K562 (cell line): ENCODE measurements around the gene CCDC9. TPM values are rescaled to one million over a fixed set of nuclear protein-coding genes. Genes with fewer than 3 reads are reported as not detected.

Source experiments
- ATAC-seq: fragments of 200-7000 bp; cut with Tn5 transposase; 3 replicates; pipeline ENCODE4 v1.9.1; 2020; ENCODE audit warnings: moderate library complexity
- BruUV-seq: library from RNA; stranded (reverse); fragments of 400-500 nt; replicated peaks from 2 replicates; lab custom pipeline; 2021; lab: Mats Ljungman, UMichigan
- CTCF ChIA-PET: fragments of 300-600 bp; formaldehyde crosslinking; extraction: SDS; loops from one replicate; lab custom pipeline; 2021; ENCODE audit warnings: low intra/inter-chr PET ratio; lab: Yijun Ruan, JAX
- POLR2A ChIA-PET: fragments of 300-600, 350-650 bp; sonication (Branson Sonifier 250); formaldehyde crosslinking; extraction: SDS; loops from one replicate; lab custom pipeline; 2021; ENCODE audit warnings: antibody characterized with exemption, inconsistent platforms; lab: Yijun Ruan, JAX
- DNase-seq, 4 experiments: peaks; one replicate each; pipeline versions ENCODE4 v3.0.0 to v3.0.0-alpha.2; 2011 to 2018; ENCODE audit warnings: low spot score in 3 of 4, mixed read lengths in 3 of 4; ENCODE audit errors: extremely low read depth in 1 of 4
- FAIRE-seq: peaks from 2 replicates; lab custom pipeline; 2011; peaks lifted over from hg19 to GRCh38; lab: Jason Lieb, UNC
- H2AFZ ChIP-seq: 2 replicates; pipeline ENCODE4 v1.6.0; 2011; ENCODE audit warnings: low read depth, low read length, control low read depth, inconsistent platforms
- H3K27ac ChIP-seq: fragments of 200-600 bp; 3 replicates; pipeline ENCODE4 v1.8.0; 2011; ENCODE audit warnings: low read depth, mild to moderate bottlenecking, control low read depth, inconsistent platforms, low read length, moderate library complexity, mixed read lengths; ENCODE audit errors: extremely low read depth
- H3K27me3 ChIP-seq, 2 experiments: fragments of 300-600 bp in 1 of 2; 2 replicates in 1 of 2; 3 replicates in 1 of 2; pipeline versions ENCODE4 v1.6.0 to v1.8.0; 2011; ENCODE audit warnings: inconsistent platforms in 2 of 2, low read length in 2 of 2, mild to moderate bottlenecking in 1 of 2, mixed read lengths in 1 of 2, moderate library complexity in 1 of 2; ENCODE audit not compliant: control insufficient read depth in 2 of 2, insufficient read depth in 2 of 2
- H3K36me3 ChIP-seq: fragments of 300-600 bp; 3 replicates; pipeline ENCODE4 v1.8.0; 2011; ENCODE audit warnings: mild to moderate bottlenecking, low read length, inconsistent platforms; ENCODE audit not compliant: control insufficient read depth, insufficient read depth
- H3K4me1 ChIP-seq, 2 experiments: fragments of 200-600 bp in 1 of 2; replicated peaks in 1 of 2; 2 replicates in 1 of 2; 3 replicates in 1 of 2; pipeline versions ENCODE4 v1.5.1 to v1.8.0; 2011; ENCODE audit warnings: inconsistent platforms in 2 of 2, low read length in 2 of 2, mild to moderate bottlenecking in 1 of 2, mixed read lengths in 1 of 2, moderate library complexity in 1 of 2; ENCODE audit not compliant: control insufficient read depth in 2 of 2, insufficient read depth in 2 of 2
- H3K4me2 ChIP-seq: 2 replicates; pipeline ENCODE4 v1.6.1; 2011; ENCODE audit warnings: low read length, control low read depth, inconsistent platforms, mixed read lengths; ENCODE audit not compliant: insufficient read depth
- H3K4me3 ChIP-seq: fragments of 200-600 bp; sonication (generic), shearing (Covaris generic); 2 replicates; pipeline ENCODE4 v1.5.1; 2016; ENCODE audit warnings: control low read depth, inconsistent platforms
- H3K79me2 ChIP-seq: fragments of 200-600 bp; 3 replicates; pipeline ENCODE4 v1.8.0; 2011; ENCODE audit warnings: low read length, inconsistent platforms; ENCODE audit not compliant: control insufficient read depth, insufficient read depth
- H3K9ac ChIP-seq, 2 experiments: 2 replicates each; pipeline versions ENCODE4 v1.6.0 to v1.6.1; 2011; ENCODE audit warnings: low read depth in 2 of 2, low read length in 2 of 2, control low read depth in 1 of 2, inconsistent platforms in 1 of 2, mild to moderate bottlenecking in 1 of 2, mixed read lengths in 1 of 2; ENCODE audit not compliant: insufficient read depth in 1 of 2
- H3K9me1 ChIP-seq: one replicate; pipeline ENCODE4 v1.6.0; 2011; ENCODE audit warnings: inconsistent platforms, mild to moderate bottlenecking, low read length, moderate library complexity; ENCODE audit not compliant: control insufficient read depth, insufficient read depth
- H3K9me3 ChIP-seq: replicated peaks from 2 replicates; pipeline ENCODE4 v1.5.1; 2011; ENCODE audit warnings: low read depth, low read length, inconsistent platforms; ENCODE audit not compliant: control insufficient read depth, insufficient read depth
- H4K20me1 ChIP-seq: replicated peaks from 2 replicates; pipeline ENCODE4 v1.6.1; 2011; ENCODE audit warnings: low read length, inconsistent platforms, mixed read lengths; ENCODE audit not compliant: control insufficient read depth, insufficient read depth
- ATF2 ChIP-seq: sonication (generic); formaldehyde crosslinking; IDR thresholded peaks from 2 replicates; pipeline ENCODE4 v1.8.1; 2022; ENCODE audit warnings: missing genetic modification reagents
- BDP1 ChIP-seq: IDR thresholded peaks from 3 replicates; pipeline ENCODE4 v1.6.1; 2011; ENCODE audit not compliant: insufficient read length, insufficient read depth
- EP400 ChIP-seq: fragments of 450-650 bp; IDR thresholded peaks from 2 replicates; pipeline ENCODE4 v1.6.1; 2017; ENCODE audit warnings: antibody characterized with exemption, mild to moderate bottlenecking, moderate library complexity
- ETS2 ChIP-seq: IDR thresholded peaks from 2 replicates; pipeline ENCODE4 v1.6.1; 2016; ENCODE audit warnings: borderline replicate concordance, missing genetic modification characterization, mild to moderate bottlenecking, moderate library complexity, missing compliant biosample characterization; ENCODE audit not compliant: poor library complexity, severe bottlenecking
- HSF4 ChIP-seq: fragments of 250-450 bp; sonication (Bioruptor Pico); IDR thresholded peaks from 2 replicates; pipeline ENCODE4 v2.1.2; 2022; ENCODE audit warnings: mild to moderate bottlenecking, moderate library complexity, borderline replicate concordance
- MAFF ChIP-seq: IDR thresholded peaks from 2 replicates; pipeline ENCODE4 v1.6.1; 2012; ENCODE audit warnings: low read length, improper control_type of control experiment
- SAP30 ChIP-seq: fragments of 200-600 bp; sonication (generic); IDR thresholded peaks from 2 replicates; pipeline ENCODE4 v1.6.1; 2012; ENCODE audit warnings: borderline replicate concordance, low read depth, mild to moderate bottlenecking, moderate library complexity, low read length, control low read depth, inconsistent platforms; ENCODE audit not compliant: insufficient read depth, poor library complexity, severe bottlenecking
- SMARCE1 ChIP-seq: fragments of 450-650 bp; IDR thresholded peaks from 2 replicates; pipeline ENCODE4 v1.7.1; 2016; ENCODE audit warnings: mild to moderate bottlenecking
- TEAD2 ChIP-seq: fragments of 450-650 bp; IDR thresholded peaks from 2 replicates; pipeline ENCODE4 v1.6.1; 2016; ENCODE audit warnings: missing genetic modification characterization, control low read depth, missing compliant biosample characterization
- TFAM ChIP-seq: fragments of 250-450 bp; sonication (Bioruptor Pico); conservative IDR thresholded peaks from 2 replicates; pipeline ENCODE4 v1.5.0; 2021; ENCODE audit warnings: mild to moderate bottlenecking, moderate library complexity
- YBX1 ChIP-seq: fragments of 450-650 bp; IDR thresholded peaks from 2 replicates; pipeline ENCODE4 v1.7.1; 2016; ENCODE audit warnings: mild to moderate bottlenecking
- ZBTB2 ChIP-seq: fragments of 450-650 bp; IDR thresholded peaks from 2 replicates; pipeline ENCODE4 v1.6.1; 2016; ENCODE audit warnings: antibody characterized with exemption
- WGBS: fragments of 100-300 bp; shearing (Covaris generic); methylation state at CpG from one replicate; pipeline ENCODE4 v1.1.6; 2016; ENCODE audit warnings: low coverage, mixed read lengths; ENCODE audit not compliant: insufficient coverage; ENCODE audit errors: missing lambda C conversion rate; 5-methylcytosine and 5-hydroxymethylcytosine counted together
- in situ Hi-C: fragments of 300-500 bp; cut with MboI; formaldehyde crosslinking; loops from 4 replicates; pipeline ENCODE4 v1.15.0; 2018; ENCODE audit warnings: inconsistent platforms, mixed read lengths
- intact Hi-C: fragments of 100-400 bp; cut with micrococcal nuclease; formaldehyde crosslinking; loops from 2 replicates; pipeline ENCODE4 v1.14.2; 2022
- polyA plus RNA-seq, 8 experiments: library from polyadenylated mRNA; depleted of rRNA in 4 of 8; stranded (reverse) in 5 of 8; unstranded in 3 of 8; fragments of >200 nt; fragmentation: Nextera tagmentation in 2 of 8; fragmentation: Illumina TruSeq in 1 of 8; extraction: Ambion mirVana in 2 of 8; extraction: Trizol in 1 of 8; gene quantifications; 2 replicates each; pipeline versions ENCODE4 v1.2.1 to v1.2.3, GENCODE V29; 2011 to 2014; ENCODE audit warnings: inconsistent platforms in 1 of 8, missing spikeins in 1 of 8
- total RNA-seq, 7 experiments: library from RNA; depleted of rRNA in 6 of 7; stranded (reverse); fragments of >200 nt in 6 of 7; fragmentation: Illumina TruSeq in 2 of 7; extraction: Trizol in 2 of 7; gene quantifications; 2 replicates each; pipeline versions ENCODE4 v1.2.1 to v1.2.3, GENCODE V29; 2011 to 2021; ENCODE audit warnings: low replicate concordance in 1 of 7
- TF ChIP-seq, protein P1 (sequence below): fragments of 450-650 bp; IDR thresholded peaks from 2 replicates; pipeline ENCODE4 v1.6.1; 2017; ENCODE audit warnings: antibody characterized with exemption, mild to moderate bottlenecking

CCDC9 gene
- total and polyA plus RNA-seq, 9 of the 15 experiments (the other 6 are each of a cell fraction or from before 2014, with no cell fraction given): 0.23 to 38.6 (median 8.4) TPM

DNA sequence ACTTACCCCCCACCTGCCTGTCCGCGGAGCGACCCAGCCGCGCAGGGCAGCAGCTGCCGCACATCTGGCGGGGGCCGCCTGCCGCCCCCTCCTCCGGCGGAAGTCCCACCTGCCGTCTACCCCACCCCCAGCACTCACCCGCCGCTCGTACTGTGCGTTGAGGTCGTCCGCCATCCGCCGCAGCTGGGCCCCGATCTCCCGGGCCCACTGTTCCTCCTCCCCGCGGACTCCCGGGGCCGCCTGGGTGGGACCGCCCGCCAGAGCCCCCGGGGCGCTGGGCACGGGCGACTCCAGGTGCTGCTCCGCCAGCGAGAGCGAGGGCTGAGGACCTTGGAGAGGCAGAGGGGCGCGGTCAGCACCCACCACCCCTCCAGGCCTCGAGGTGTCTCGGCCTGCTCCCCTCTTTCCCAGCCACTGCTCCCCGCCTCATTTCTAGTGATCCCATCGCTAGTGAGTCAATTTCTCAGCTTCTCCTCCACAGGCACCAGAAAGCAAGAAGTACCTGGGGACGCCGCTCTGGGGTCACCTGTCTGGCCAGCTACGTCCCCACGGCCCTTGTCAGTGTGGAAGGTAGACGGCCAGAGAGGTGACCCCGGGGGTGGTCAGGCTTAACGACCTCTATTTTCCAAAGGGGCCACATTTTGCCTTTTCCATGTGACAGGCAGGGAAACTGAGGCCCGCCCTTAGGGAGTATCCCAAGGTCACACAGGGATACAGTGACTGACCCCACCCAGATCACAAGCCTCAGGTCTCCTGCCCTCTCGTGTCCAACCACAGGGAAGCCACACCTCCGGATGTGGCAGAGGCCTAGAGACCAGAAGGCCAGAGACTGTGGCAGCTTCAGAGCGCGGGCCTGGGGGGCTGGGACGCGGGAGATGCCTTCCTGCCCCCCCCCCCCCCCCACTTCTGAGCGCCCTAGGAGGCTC is 29.6 kb upstream of the CCDC9 start:
- POLR2A ChIA-PET: interaction anchor here (0.6 to 8.2 kb wide), 28 partner anchors 8 to 697 kb away, joined by 3 to 171 read pairs (median 6); partner anchors contain the start of genes CCDC9, DHX34, INAFM1 and NOP53
- Histone ChIP-seq H3K9me1 (no peaks in the 10 kb centered on the region), H4K20me1 (peaks cover 17% of the 10 kb centered on the region; the same call in 1 of the 2 replicates), H3K9me3 (no peaks in the 10 kb centered on the region), H3K4me3 (peak overlapping the region; percentile 100), H3K4me2 (peak overlapping the region; percentile 100), H3K79me2 (peaks cover 61% of the 10 kb centered on the region), H3K9ac (peak overlapping the region; percentile 87 to 99), H2AFZ (no peak overlapping the region), H3K27me3 (no peaks in the 10 kb centered on the region; a peak in 1 of 5 replicates), H3K36me3 (peaks cover 18% of the 10 kb centered on the region; the same call in 2 of the 3 replicates), H3K4me1 (peaks cover 20 to 67% of the 10 kb centered on the region in 2 experiments), H3K27ac (peak overlapping the region; percentile 93)
- BruUV-seq: TSS peak; percentile 89
- in situ Hi-C loops (no loop called here), intact Hi-C loops (loop anchor here (1.0 to 5.0 kb wide), 3 partner anchors 16 to 74 kb away; no protein-coding TSS in a partner anchor)
- CTCF ChIA-PET: interaction anchor here (0.6 to 0.8 kb wide), 4 partner anchors 21 to 590 kb away, joined by 3 to 4 read pairs (median 4); no protein-coding TSS in a partner anchor
- DNase-seq: peak; percentile 55 to 97 (median 68)
- ATAC-seq: peak; percentile 69
- WGBS: 2% methylated on average over 33 of the region's 56 CpGs
- FAIRE-seq: peak; percentile 95
- TF ChIP-seq EP400 (no peak), HSF4 (CRISPR knock-in tag) (no peak), TEAD2 (tag) (no peak), ZBTB2 (no peak; the same call in 1 of the 2 replicates), BDP1 (no peak), ETS2 (tag) (no peak), MAFF (no peak), SAP30 (no peak), SMARCE1 (no peak), TFAM (CRISPR knock-in tag) (no peak), ATF2 (no peak), YBX1 (no peak)
- TF ChIP-seq, protein P1, sequence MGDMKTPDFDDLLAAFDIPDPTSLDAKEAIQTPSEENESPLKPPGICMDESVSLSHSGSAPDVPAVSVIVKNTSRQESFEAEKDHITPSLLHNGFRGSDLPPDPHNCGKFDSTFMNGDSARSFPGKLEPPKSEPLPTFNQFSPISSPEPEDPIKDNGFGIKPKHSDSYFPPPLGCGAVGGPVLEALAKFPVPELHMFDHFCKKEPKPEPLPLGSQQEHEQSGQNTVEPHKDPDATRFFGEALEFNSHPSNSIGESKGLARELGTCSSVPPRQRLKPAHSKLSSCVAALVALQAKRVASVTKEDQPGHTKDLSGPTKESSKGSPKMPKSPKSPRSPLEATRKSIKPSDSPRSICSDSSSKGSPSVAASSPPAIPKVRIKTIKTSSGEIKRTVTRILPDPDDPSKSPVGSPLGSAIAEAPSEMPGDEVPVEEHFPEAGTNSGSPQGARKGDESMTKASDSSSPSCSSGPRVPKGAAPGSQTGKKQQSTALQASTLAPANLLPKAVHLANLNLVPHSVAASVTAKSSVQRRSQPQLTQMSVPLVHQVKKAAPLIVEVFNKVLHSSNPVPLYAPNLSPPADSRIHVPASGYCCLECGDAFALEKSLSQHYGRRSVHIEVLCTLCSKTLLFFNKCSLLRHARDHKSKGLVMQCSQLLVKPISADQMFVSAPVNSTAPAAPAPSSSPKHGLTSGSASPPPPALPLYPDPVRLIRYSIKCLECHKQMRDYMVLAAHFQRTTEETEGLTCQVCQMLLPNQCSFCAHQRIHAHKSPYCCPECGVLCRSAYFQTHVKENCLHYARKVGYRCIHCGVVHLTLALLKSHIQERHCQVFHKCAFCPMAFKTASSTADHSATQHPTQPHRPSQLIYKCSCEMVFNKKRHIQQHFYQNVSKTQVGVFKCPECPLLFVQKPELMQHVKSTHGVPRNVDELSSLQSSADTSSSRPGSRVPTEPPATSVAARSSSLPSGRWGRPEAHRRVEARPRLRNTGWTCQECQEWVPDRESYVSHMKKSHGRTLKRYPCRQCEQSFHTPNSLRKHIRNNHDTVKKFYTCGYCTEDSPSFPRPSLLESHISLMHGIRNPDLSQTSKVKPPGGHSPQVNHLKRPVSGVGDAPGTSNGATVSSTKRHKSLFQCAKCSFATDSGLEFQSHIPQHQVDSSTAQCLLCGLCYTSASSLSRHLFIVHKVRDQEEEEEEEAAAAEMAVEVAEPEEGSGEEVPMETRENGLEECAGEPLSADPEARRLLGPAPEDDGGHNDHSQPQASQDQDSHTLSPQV: peak; percentile 89
